H1 (cell line): ENCODE measurements around the gene UGT1A7.

ENCODE experiments used
- BCL11A ChIP-seq, 2 experiments: IDR thresholded peaks; one replicate each; pipeline ENCODE4 v1.6.1; 2011; ENCODE audit warnings: low read depth in 2 of 2, low read length in 2 of 2, mild to moderate bottlenecking in 2 of 2
- CREB1 ChIP-seq: IDR thresholded peaks from 2 replicates; pipeline ENCODE4 v1.6.1; 2012; ENCODE audit warnings: inconsistent platforms
- EGR1 ChIP-seq: IDR thresholded peaks from 2 replicates; pipeline ENCODE4 v1.6.1; 2011; ENCODE audit warnings: low read depth, low read length, borderline replicate concordance
- EZH2 ChIP-seq: fragments of 200-600 bp; sonication (generic); IDR thresholded peaks from 2 replicates; pipeline ENCODE4 v1.7.1; 2012; ENCODE audit warnings: low read depth, mild to moderate bottlenecking, moderate library complexity, low read length, inconsistent platforms; ENCODE audit not compliant: severe bottlenecking
- JUN ChIP-seq: IDR thresholded peaks from 2 replicates; pipeline ENCODE4 v1.6.1; 2011; ENCODE audit warnings: low read depth, mild to moderate bottlenecking, improper control_type of control experiment, low read length
- PHF8 ChIP-seq: fragments of 200-600 bp; sonication (generic); conservative IDR thresholded peaks from 2 replicates; pipeline ENCODE4 v1.7.1; 2012; ENCODE audit warnings: low read depth, mild to moderate bottlenecking, inconsistent platforms, low read length, moderate library complexity
- POLR2A ChIP-seq, 2 experiments: IDR thresholded peaks; 1 replicate in 1 of 2; 2 replicates in 1 of 2; pipeline ENCODE4 v1.6.1; 2011; ENCODE audit warnings: low read depth in 2 of 2, low read length in 2 of 2, mild to moderate bottlenecking in 2 of 2; ENCODE audit errors: control extremely low read depth in 1 of 2
- RNF2 ChIP-seq: fragments of 200-900, 300-1000 bp; sonication (generic); IDR thresholded peaks from 2 replicates; pipeline ENCODE4 v1.7.1; 2016; ENCODE audit warnings: borderline replicate concordance, low read depth, mild to moderate bottlenecking, antibody characterized with exemption, low read length; ENCODE audit not compliant: poor library complexity, severe bottlenecking; ENCODE audit errors: missing control alignments
- SRF ChIP-seq: IDR thresholded peaks from 2 replicates; pipeline ENCODE4 v1.6.1; 2011; ENCODE audit warnings: mild to moderate bottlenecking, low read depth, low read length, moderate library complexity
- TAF1 ChIP-seq: IDR thresholded peaks from 2 replicates; pipeline ENCODE4 v1.6.1; 2011; ENCODE audit warnings: mild to moderate bottlenecking, low read depth, low read length
- YY1 ChIP-seq: IDR thresholded peaks from 2 replicates; pipeline ENCODE4 v1.6.1; 2011; ENCODE audit warnings: low read depth, mild to moderate bottlenecking, low read length
- TF ChIP-seq, protein P1 (sequence below), 3 experiments: IDR thresholded peaks; 1 replicate in 2 of 3; 2 replicates in 1 of 3; pipeline versions ENCODE4 v1.5.1 to v1.6.1; 2011; ENCODE audit warnings: low read length in 3 of 3, mild to moderate bottlenecking in 3 of 3, inconsistent platforms in 2 of 3, low read depth in 1 of 3, moderate library complexity in 1 of 3; ENCODE audit not compliant: insufficient read depth in 1 of 3; ENCODE audit errors: control extremely low read depth in 1 of 3
- TF ChIP-seq, protein P2 (sequence below): IDR thresholded peaks from 2 replicates; pipeline ENCODE4 v1.6.1; 2012; ENCODE audit warnings: inconsistent platforms

DNA sequence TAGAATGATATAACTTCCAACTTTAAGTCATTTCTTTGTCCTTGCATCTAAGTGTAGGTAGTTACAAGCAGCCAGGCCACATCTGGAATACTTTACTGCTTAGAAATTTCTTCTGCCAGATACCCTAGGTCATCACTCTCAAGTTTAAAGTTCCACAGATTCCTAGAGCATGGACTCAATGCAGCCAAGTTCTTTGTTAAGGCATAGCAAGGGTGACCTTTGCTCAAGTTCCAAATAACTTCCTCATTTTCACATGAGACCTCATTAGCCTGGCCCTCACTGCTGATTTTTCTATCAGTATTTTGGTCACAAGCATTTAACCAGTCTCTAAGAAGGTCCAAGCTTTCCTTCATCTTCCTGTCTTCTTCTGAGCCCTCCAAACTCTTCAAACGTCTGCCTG lies 17.8 kb upstream of the UGT1A7 start:
- TF ChIP-seq CREB1 (no peak), TAF1 (no peak), POLR2A (IDR thresholded peaks at IDR 0.05; ENCODE audit: control extremely low read depth in 1 of 2, low read depth in 2 of 2, low read length in 2 of 2) (no peak), JUN (no peak), PHF8 (no peak), SRF (no peak), BCL11A (IDR thresholded peaks at IDR 0.05; ENCODE audit: low read depth in 2 of 2, low read length in 2 of 2) (no peak), YY1 (no peak), RNF2 (no peak), EZH2 (no peak), EGR1 (no peak)
- TF ChIP-seq, protein P1, sequence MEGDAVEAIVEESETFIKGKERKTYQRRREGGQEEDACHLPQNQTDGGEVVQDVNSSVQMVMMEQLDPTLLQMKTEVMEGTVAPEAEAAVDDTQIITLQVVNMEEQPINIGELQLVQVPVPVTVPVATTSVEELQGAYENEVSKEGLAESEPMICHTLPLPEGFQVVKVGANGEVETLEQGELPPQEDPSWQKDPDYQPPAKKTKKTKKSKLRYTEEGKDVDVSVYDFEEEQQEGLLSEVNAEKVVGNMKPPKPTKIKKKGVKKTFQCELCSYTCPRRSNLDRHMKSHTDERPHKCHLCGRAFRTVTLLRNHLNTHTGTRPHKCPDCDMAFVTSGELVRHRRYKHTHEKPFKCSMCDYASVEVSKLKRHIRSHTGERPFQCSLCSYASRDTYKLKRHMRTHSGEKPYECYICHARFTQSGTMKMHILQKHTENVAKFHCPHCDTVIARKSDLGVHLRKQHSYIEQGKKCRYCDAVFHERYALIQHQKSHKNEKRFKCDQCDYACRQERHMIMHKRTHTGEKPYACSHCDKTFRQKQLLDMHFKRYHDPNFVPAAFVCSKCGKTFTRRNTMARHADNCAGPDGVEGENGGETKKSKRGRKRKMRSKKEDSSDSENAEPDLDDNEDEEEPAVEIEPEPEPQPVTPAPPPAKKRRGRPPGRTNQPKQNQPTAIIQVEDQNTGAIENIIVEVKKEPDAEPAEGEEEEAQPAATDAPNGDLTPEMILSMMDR (IDR thresholded peaks at IDR 0.05; ENCODE audit: control extremely low read depth in 1 of 3, insufficient read depth in 1 of 3, low read depth in 1 of 3, low read length in 3 of 3): no peak
- TF ChIP-seq, protein P2, sequence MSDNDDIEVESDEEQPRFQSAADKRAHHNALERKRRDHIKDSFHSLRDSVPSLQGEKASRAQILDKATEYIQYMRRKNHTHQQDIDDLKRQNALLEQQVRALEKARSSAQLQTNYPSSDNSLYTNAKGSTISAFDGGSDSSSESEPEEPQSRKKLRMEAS: no peak
